Left colon (tissue), 2 donors: ENCODE measurements around the gene AKAP9. TPM values are rescaled to one million over a fixed set of nuclear protein-coding genes. Genes with fewer than 3 reads are reported as not detected.
"Not testable (repeated sequence)": the region's sequence is repeated elsewhere in the genome, so short reads cannot be mapped to it uniquely, and the experiment has no call there.

ENCODE experiments used
- ATAC-seq: fragments of 200-7000 bp; cut with Tn5 transposase; one replicate; pipeline ENCODE4 v1.9.1; 2020; ENCODE audit warnings: mild to moderate bottlenecking, moderate library complexity
- DNase-seq, 2 donors: peaks; one replicate each; pipeline ENCODE4 v3.0.0-alpha.2; 2020
- intact Hi-C, 2 donors: fragments of 100-400 bp; cut with DNase I in 1 of 2; cut with micrococcal nuclease in 1 of 2; formaldehyde crosslinking; loops; one replicate each; pipeline versions ENCODE4 v1.11.2 to v1.14.0; 2022; cut with DNase I, micrococcal nuclease
- total RNA-seq, 2 donors: library from RNA; stranded (reverse); fragmentation: NEBNext Ultra II Directional; extraction: Animal tissue kit (Norgen Biotek cat#: 25700); gene quantifications; one replicate each; pipeline ENCODE4 v1.2.1, GENCODE V29; 2021
- donor health status: DM: no; HTN: no; CAD: no.
- donor health status: DM: yes; HTN: yes; CAD: no.

The AKAP9 gene
- total RNA-seq, 2 donors from 2014 or later = 150 to 156 TPM

GRCh38 chr7:91995391-91996105, 54.9 kb downstream of the AKAP9 start:
- intact Hi-C loops = no loop called here
- no peak for DNase-seq
- ATAC-seq = no peak

- no peak for DNase-seq
- intact Hi-C loops = no loop called here
Observed at GRCh38 chr7:91999631-92000565, 59.2 kb downstream of the AKAP9 start.

GRCh38 chr7:92002720-92003119, 62.1 kb downstream of the AKAP9 start:
- ATAC-seq (no peak), DNase-seq (no peak)
- intact Hi-C loops = no loop called here

More at GRCh38 chr7:91999631-92000565, 59.2 kb downstream of the AKAP9 start:
- ATAC-seq = no peak

- ATAC-seq (no peak), DNase-seq (no peak)
- intact Hi-C loops = no loop called here
Observed at GRCh38 chr7:92006046-92006445, 65.4 kb downstream of the AKAP9 start.

GRCh38 chr7:92010215-92010614, 69.6 kb downstream of the AKAP9 start:
- intact Hi-C loops = no loop called here
- DNase-seq (no peak), ATAC-seq (no peak)

- ATAC-seq = no peak
- intact Hi-C loops = no loop called here
- DNase-seq = no peak
Observed at GRCh38 chr7:92013611-92014010, 72.9 kb downstream of the AKAP9 start.

- ATAC-seq (no peak), DNase-seq (no peak)
- intact Hi-C loops = no loop called here
Observed at GRCh38 chr7:92020636-92021035, 80.0 kb downstream of the AKAP9 start.

- no peak for DNase-seq
- intact Hi-C loops = no loop called here
- no peak for ATAC-seq
Observed at GRCh38 chr7:92025260-92025659, 84.6 kb downstream of the AKAP9 start.

GRCh38 chr7:92026635-92027034, 86.0 kb downstream of the AKAP9 start:
- ATAC-seq, intact Hi-C loops, DNase-seq: not testable (repeated sequence)

GRCh38 chr7:92027128-92027527, 86.5 kb downstream of the AKAP9 start:
- intact Hi-C loops = not testable (repeated sequence)

GRCh38 chr7:92028226-92028625, 87.6 kb downstream of the AKAP9 start:
- intact Hi-C loops = no loop called here
- no peak for DNase-seq
- ATAC-seq = no peak

More at GRCh38 chr7:92027128-92027527, 86.5 kb downstream of the AKAP9 start:
- DNase-seq, ATAC-seq: not testable (repeated sequence)

GRCh38 chr7:92028686-92029085, 88.0 kb downstream of the AKAP9 start:
- ATAC-seq (no peak), DNase-seq (no peak)
- intact Hi-C loops = no loop called here

- DNase-seq = no peak
- intact Hi-C loops = no loop called here
- no peak for ATAC-seq
Observed at GRCh38 chr7:92034116-92034515, 93.5 kb downstream of the AKAP9 start.

GRCh38 chr7:92035576-92035975, 94.9 kb downstream of the AKAP9 start:
- no peak for ATAC-seq
- DNase-seq = no peak
- intact Hi-C loops = no loop called here

GRCh38 chr7:92039900-92040299, 99.2 kb downstream of the AKAP9 start:
- intact Hi-C loops = no loop called here
- DNase-seq (no peak), ATAC-seq (no peak)

- peak; percentile 65 to 78 for DNase-seq
- intact Hi-C loops = no loop called here
- ATAC-seq = peak; percentile 97
Observed at GRCh38 chr7:92042056-92042737, 101.5 kb downstream of the AKAP9 start.

GRCh38 chr7:92043098-92043497, 102.4 kb downstream of the AKAP9 start:
- no peak for ATAC-seq
- intact Hi-C loops = no loop called here
- DNase-seq = no peak

GRCh38 chr7:92043637-92044036, 103.0 kb downstream of the AKAP9 start:
- intact Hi-C loops = no loop called here
- no peak for DNase-seq
- no peak for ATAC-seq

GRCh38 chr7:92044148-92044547, 103.5 kb downstream of the AKAP9 start:
- no peak for ATAC-seq
- intact Hi-C loops = no loop called here
- DNase-seq = no peak
